Activated B cell treated with CpG ODN at 0.5 μM for 24 hours (primary cell): ENCODE results near the gene FDX2. TPM values are rescaled to one million over a fixed set of nuclear protein-coding genes. Genes with fewer than 3 reads are reported as not detected.

ENCODE experiments used
- ATAC-seq: fragments of 200-7000 bp; cut with Tn5 transposase; one replicate; pipeline ENCODE4 v1.10.0; 2021; ENCODE audit warnings: low read depth, mild to moderate bottlenecking, moderate library complexity
- CTCF ChIA-PET: fragments of 350-600 bp; sonication (Branson Sonifier 250); formaldehyde crosslinking; loops from one replicate; lab custom pipeline; 2021; ENCODE audit warnings: antibody characterized with exemption; lab: Charles Lee
- POLR2A ChIA-PET: fragments of 350-600 bp; sonication (Branson Sonifier 250); formaldehyde crosslinking; loops from one replicate; lab custom pipeline; 2021; ENCODE audit warnings: antibody characterized with exemption; lab: Charles Lee
- DNase-seq: peaks from one replicate; pipeline ENCODE4 v3.0.0; 2022
- H3K27ac Mint-ChIP-seq: one replicate; pipeline ENCODE4 v1.8.0; 2020; ENCODE audit warnings: mixed read lengths
- H3K27me3 Mint-ChIP-seq: one replicate; pipeline ENCODE4 v1.8.0; 2021; ENCODE audit warnings: mixed read lengths
- H3K36me3 Mint-ChIP-seq: one replicate; pipeline ENCODE4 v1.8.0; 2021; ENCODE audit warnings: low read depth, mixed read lengths
- H3K4me1 Mint-ChIP-seq: one replicate; pipeline ENCODE4 v1.8.0; 2021; ENCODE audit warnings: mixed read lengths
- H3K4me3 Mint-ChIP-seq: one replicate; pipeline ENCODE4 v1.8.0; 2020; ENCODE audit warnings: mild to moderate bottlenecking, mixed read lengths
- H3K9me3 Mint-ChIP-seq: one replicate; pipeline ENCODE4 v1.8.0; 2020; ENCODE audit warnings: mixed read lengths
- intact Hi-C: fragments of 100-400 bp; cut with micrococcal nuclease; formaldehyde crosslinking; loops from one replicate; pipeline ENCODE4 v1.15.1; 2024
- total RNA-seq: library from RNA; stranded (reverse); gene quantifications from 2 replicates; pipeline ENCODE4 v1.2.3, GENCODE V29; 2022
- TF ChIP-seq, protein P1 (sequence below): fragments of 200-600 bp; IDR thresholded peaks from one replicate; pipeline ENCODE4 v1.8.0; 2022; ENCODE audit warnings: antibody characterized with exemption, mild to moderate bottlenecking

FDX2 gene
- total RNA-seq, 1 donor from 2014 or later, result 12.8 TPM

DNA sequence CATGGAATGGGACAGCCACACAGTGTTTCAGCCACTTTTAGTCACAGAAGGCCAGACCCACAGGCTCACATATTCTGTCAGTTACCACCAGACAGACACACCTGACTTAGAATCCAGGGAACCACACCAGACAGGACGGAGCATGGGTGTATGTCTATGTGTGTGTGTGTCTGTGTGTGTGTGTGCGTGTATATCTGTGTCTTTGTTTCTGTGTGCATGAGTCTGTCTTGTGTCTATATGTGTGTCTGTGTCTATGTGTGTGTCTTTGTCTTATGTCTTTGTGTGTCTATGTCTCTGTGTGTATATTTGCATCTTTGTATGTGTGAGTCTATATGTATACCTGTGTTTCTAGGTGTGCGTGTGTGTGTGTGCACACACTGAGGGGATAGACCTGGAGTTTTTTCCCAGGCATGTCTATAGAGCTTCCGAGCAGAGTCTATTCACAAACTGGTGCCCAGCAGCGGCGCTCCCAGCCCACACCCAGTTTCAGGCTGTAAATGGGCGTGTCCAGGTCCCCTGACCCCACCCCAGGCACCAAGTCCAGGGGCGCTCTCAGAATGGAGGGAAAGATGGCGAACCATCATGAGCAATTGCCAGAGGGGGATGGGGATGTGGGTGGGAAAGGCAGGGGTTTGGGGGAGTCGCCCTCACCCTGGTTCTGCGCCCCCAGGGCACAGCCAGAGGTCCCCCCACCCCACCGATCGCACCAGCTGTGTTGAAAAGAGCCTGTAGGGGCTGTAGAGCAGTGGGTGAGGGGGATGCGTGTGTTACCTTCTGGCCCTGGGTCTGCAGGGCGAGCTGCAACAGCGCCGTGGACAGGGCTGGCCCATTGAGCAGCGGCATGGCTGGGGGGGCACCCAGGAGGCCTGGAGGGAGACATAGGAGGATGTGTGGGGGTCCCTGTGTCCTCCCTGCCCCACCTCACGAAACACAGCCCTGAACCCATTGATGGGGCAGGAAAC, 6.3 kb upstream of the FDX2 start:
- ChIA-PET CTCF (no interaction called here), POLR2A (interaction anchor here (0.6 kb wide), 1 partner anchor 23 kb away, joined by 3 read pairs; no protein-coding TSS in a partner anchor)
- Mint-ChIP-seq H3K9me3 (no peaks in the 10 kb centered on the region), H3K4me3 (no peak overlapping the region), H3K4me1 (no peaks in the 10 kb centered on the region), H3K36me3 (peaks cover 70% of the 10 kb centered on the region), H3K27ac (no peak overlapping the region), H3K27me3 (no peaks in the 10 kb centered on the region)
- intact Hi-C loops, result no loop called here
- ATAC-seq (no peak), DNase-seq (no peak)
- TF ChIP-seq, protein P1, sequence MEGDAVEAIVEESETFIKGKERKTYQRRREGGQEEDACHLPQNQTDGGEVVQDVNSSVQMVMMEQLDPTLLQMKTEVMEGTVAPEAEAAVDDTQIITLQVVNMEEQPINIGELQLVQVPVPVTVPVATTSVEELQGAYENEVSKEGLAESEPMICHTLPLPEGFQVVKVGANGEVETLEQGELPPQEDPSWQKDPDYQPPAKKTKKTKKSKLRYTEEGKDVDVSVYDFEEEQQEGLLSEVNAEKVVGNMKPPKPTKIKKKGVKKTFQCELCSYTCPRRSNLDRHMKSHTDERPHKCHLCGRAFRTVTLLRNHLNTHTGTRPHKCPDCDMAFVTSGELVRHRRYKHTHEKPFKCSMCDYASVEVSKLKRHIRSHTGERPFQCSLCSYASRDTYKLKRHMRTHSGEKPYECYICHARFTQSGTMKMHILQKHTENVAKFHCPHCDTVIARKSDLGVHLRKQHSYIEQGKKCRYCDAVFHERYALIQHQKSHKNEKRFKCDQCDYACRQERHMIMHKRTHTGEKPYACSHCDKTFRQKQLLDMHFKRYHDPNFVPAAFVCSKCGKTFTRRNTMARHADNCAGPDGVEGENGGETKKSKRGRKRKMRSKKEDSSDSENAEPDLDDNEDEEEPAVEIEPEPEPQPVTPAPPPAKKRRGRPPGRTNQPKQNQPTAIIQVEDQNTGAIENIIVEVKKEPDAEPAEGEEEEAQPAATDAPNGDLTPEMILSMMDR, result no peak

GRCh38 chr19:10321417-10321797, 5.6 kb upstream of the FDX2 start:
- H3K9me3 Mint-ChIP-seq, result no peaks in the 10 kb centered on the region
- ATAC-seq, result no peak

DNA sequence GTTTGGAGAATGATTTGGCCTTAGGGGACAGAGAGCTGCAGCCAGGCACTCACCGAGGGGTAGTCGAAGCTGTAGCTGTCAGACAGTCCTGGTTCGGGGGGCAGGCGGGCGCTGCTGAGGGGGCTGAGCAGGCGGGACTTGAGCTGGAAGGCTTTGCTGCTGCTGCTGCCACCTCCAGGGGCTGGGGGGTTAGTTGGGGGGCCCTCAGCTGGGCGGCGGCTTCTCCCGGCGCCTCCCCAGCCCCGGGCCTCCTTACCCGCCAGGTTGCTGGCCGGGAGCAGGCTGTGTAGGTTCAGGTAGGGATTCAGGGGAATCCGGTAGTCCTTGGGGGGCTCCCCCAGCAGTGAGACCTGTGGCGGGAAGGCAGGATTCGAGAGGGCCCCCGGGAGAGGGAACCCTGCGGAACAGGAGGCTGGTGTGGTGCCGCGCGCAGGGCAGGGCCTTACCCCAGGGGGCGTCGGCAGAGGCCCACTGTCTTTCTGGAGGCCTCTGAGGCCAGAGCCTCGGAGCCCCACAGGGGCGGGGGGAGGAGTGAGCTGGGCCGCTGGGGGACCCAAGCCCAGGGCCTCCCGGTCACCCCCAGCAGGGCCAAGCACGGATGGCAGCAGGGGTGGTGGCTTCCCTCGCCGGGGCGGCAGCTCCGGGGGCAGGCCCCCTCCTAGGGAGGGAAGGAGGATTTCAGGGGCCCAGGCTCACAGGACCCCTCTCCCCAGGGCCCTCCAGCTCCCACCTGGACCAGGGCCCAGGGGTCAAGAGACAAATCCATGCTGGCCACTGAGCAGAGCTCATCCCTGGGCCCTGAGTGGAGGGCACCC, 5.0 kb upstream of the FDX2 start:
- DNase-seq (no peak), ATAC-seq (no peak)
- no peak overlapping the region for H3K4me3 Mint-ChIP-seq
- intact Hi-C loops, result no loop called here
- H3K36me3 Mint-ChIP-seq, result peaks cover 72% of the 10 kb centered on the region
- CTCF ChIA-PET, result no interaction called here
- no peaks in the 10 kb centered on the region for H3K27me3 Mint-ChIP-seq
- POLR2A ChIA-PET, result interaction anchor here (0.6 to 1.0 kb wide), 2 partner anchors 31 to 34 kb away, joined by 3 to 7 read pairs; partner anchors contain the start of gene ICAM5
- H3K27ac Mint-ChIP-seq, result no peak overlapping the region
- H3K9me3 Mint-ChIP-seq, result no peaks in the 10 kb centered on the region
- TF ChIP-seq, protein P1, result no peak
- peaks cover 6% of the 10 kb centered on the region for H3K4me1 Mint-ChIP-seq

More at GRCh38 chr19:10321417-10321797, 5.6 kb upstream of the FDX2 start:
- H3K27ac Mint-ChIP-seq, result no peak overlapping the region
- ChIA-PET POLR2A (interaction anchor here (0.6 to 1.0 kb wide), 2 partner anchors 32 to 34 kb away, joined by 3 to 7 read pairs; partner anchors contain the start of gene ICAM5), CTCF (no interaction called here)
- H3K27me3 Mint-ChIP-seq, result no peaks in the 10 kb centered on the region
- H3K4me1 Mint-ChIP-seq, result no peaks in the 10 kb centered on the region
- TF ChIP-seq, protein P1, result no peak
- intact Hi-C loops, result no loop called here
- H3K36me3 Mint-ChIP-seq, result peaks cover 71% of the 10 kb centered on the region
- no peak for DNase-seq
- H3K4me3 Mint-ChIP-seq, result no peak overlapping the region

GRCh38 chr19:10318807-10319682, 3.2 kb upstream of the FDX2 start:
- DNase-seq, result no peak
- H3K4me1 Mint-ChIP-seq, result peaks cover 15% of the 10 kb centered on the region
- no peaks in the 10 kb centered on the region for H3K9me3 Mint-ChIP-seq
- POLR2A ChIA-PET, result interaction anchor here (0.6 kb wide), 1 partner anchor 22 kb away, joined by 3 read pairs; no protein-coding TSS in a partner anchor
- no peak overlapping the region for H3K27ac Mint-ChIP-seq
- CTCF ChIA-PET, result no interaction called here
- no peak overlapping the region for H3K4me3 Mint-ChIP-seq
- H3K27me3 Mint-ChIP-seq, result no peaks in the 10 kb centered on the region
- TF ChIP-seq, protein P1, result no peak
- intact Hi-C loops, result no loop called here
- H3K36me3 Mint-ChIP-seq, result peaks cover 65% of the 10 kb centered on the region
- ATAC-seq, result no peak
